H9 (cell line): ENCODE data around the gene XAGE2. TPM values are rescaled to one million over a fixed set of nuclear protein-coding genes. Genes with fewer than 3 reads are reported as not detected.

Experiments used
- DNase-seq: peaks from one replicate; pipeline ENCODE4 v3.0.0-alpha.2; 2017
- H2AFZ ChIP-seq: one replicate; pipeline ENCODE4 v1.6.1; 2013; ENCODE audit warnings: mild to moderate bottlenecking, low read length, control low read depth, moderate library complexity
- H2AK5ac ChIP-seq: 2 replicates; pipeline ENCODE4 v1.6.1; 2013; ENCODE audit warnings: low read length, control low read depth, mixed read lengths; ENCODE audit not compliant: insufficient read length
- H2BK120ac ChIP-seq: one replicate; pipeline ENCODE4 v1.6.1; 2013; ENCODE audit warnings: low read depth, mild to moderate bottlenecking, low read length, control low read depth, inconsistent platforms; ENCODE audit not compliant: poor library complexity, severe bottlenecking
- H2BK12ac ChIP-seq: 2 replicates; pipeline ENCODE4 v1.6.1; 2013; ENCODE audit warnings: low read length, control low read depth, mixed read lengths, low read depth; ENCODE audit not compliant: insufficient read length
- H2BK15ac ChIP-seq: 2 replicates; pipeline ENCODE4 v1.6.1; 2013; ENCODE audit warnings: low read depth, low read length, control low read depth
- H2BK20ac ChIP-seq: one replicate; pipeline ENCODE4 v1.6.1; 2013; ENCODE audit warnings: low read depth, mild to moderate bottlenecking, low read length, control low read depth, inconsistent platforms; ENCODE audit not compliant: poor library complexity, severe bottlenecking
- H2BK5ac ChIP-seq: 2 replicates; pipeline ENCODE4 v1.6.1; 2013; ENCODE audit warnings: low read length, control low read depth, mixed read lengths; ENCODE audit not compliant: insufficient read length
- H3K14ac ChIP-seq: 2 replicates; pipeline ENCODE4 v1.6.1; 2013; ENCODE audit warnings: low read length, control low read depth; ENCODE audit not compliant: insufficient read depth
- H3K18ac ChIP-seq: 2 replicates; pipeline ENCODE4 v1.6.1; 2013; ENCODE audit warnings: low read depth, mild to moderate bottlenecking, mixed read lengths, low read length, control low read depth; ENCODE audit not compliant: insufficient read length
- H3K23ac ChIP-seq: 2 replicates; pipeline ENCODE4 v1.6.1; 2013; ENCODE audit warnings: low read length, control low read depth, mixed read lengths, low read depth; ENCODE audit not compliant: insufficient read length
- H3K23me2 ChIP-seq: 2 replicates; pipeline ENCODE4 v1.6.1; 2013; ENCODE audit warnings: low read depth, mild to moderate bottlenecking, mixed read lengths, low read length, control low read depth; ENCODE audit not compliant: insufficient read length, poor library complexity, severe bottlenecking
- H3K27ac ChIP-seq: 2 replicates; pipeline ENCODE4 v1.5.1; 2013; ENCODE audit warnings: low read length, control low read depth, mixed read lengths, low read depth; ENCODE audit not compliant: insufficient read length
- H3K27me3 ChIP-seq: 2 replicates; pipeline ENCODE4 v1.6.1; 2013; ENCODE audit warnings: low read length, control low read depth, inconsistent platforms; ENCODE audit not compliant: insufficient read depth
- H3K4ac ChIP-seq: 2 replicates; pipeline ENCODE4 v1.6.1; 2013; ENCODE audit warnings: low read depth, mild to moderate bottlenecking, control low read depth, inconsistent platforms, low read length, moderate library complexity
- H3K4me1 ChIP-seq: 2 replicates; pipeline ENCODE4 v1.6.1; 2013; ENCODE audit warnings: low read length, control low read depth, inconsistent platforms; ENCODE audit not compliant: insufficient read depth
- H3K4me2 ChIP-seq: 2 replicates; pipeline ENCODE4 v1.6.1; 2013; ENCODE audit warnings: low read length, control low read depth, mixed read lengths; ENCODE audit not compliant: insufficient read length, insufficient read depth
- H3K56ac ChIP-seq: 2 replicates; pipeline ENCODE4 v1.6.1; 2013; ENCODE audit warnings: low read depth, mild to moderate bottlenecking, mixed read lengths, low read length, control low read depth; ENCODE audit not compliant: insufficient read length
- H3K79me1 ChIP-seq: 2 replicates; pipeline ENCODE4 v1.6.1; 2013; ENCODE audit warnings: low read depth, mild to moderate bottlenecking, moderate library complexity, low read length, control low read depth, inconsistent platforms; ENCODE audit not compliant: insufficient read depth, poor library complexity, severe bottlenecking
- H3K79me2 ChIP-seq: 2 replicates; pipeline ENCODE4 v1.6.1; 2013; ENCODE audit warnings: low read length, control low read depth, inconsistent platforms; ENCODE audit not compliant: insufficient read depth
- H3K9ac ChIP-seq: 2 replicates; pipeline ENCODE4 v1.6.1; 2013; ENCODE audit warnings: low read length, control low read depth, mixed read lengths; ENCODE audit not compliant: insufficient read length; ENCODE audit errors: extremely low read depth
- H3K9me3 ChIP-seq: one replicate; pipeline ENCODE4 v1.6.1; 2013; ENCODE audit warnings: low read depth, low read length, inconsistent platforms; ENCODE audit not compliant: control insufficient read depth
- H3T11ph ChIP-seq: one replicate; pipeline ENCODE4 v1.6.1; 2013; ENCODE audit warnings: mild to moderate bottlenecking, low read length, control low read depth, inconsistent platforms
- H4K20me1 ChIP-seq: one replicate; pipeline ENCODE4 v1.6.1; 2013; ENCODE audit not compliant: control insufficient read depth, insufficient read length, insufficient read depth
- H4K5ac ChIP-seq: 2 replicates; pipeline ENCODE4 v1.6.1; 2013; ENCODE audit warnings: low read depth, mild to moderate bottlenecking, mixed read lengths, low read length, control low read depth; ENCODE audit not compliant: insufficient read length
- H4K8ac ChIP-seq: replicated peaks from 2 replicates; pipeline ENCODE4 v1.6.1; 2013; ENCODE audit warnings: low read length, control low read depth, mixed read lengths, low read depth; ENCODE audit not compliant: insufficient read length
- H4K91ac ChIP-seq: 2 replicates; pipeline ENCODE4 v1.6.1; 2013; ENCODE audit warnings: low read depth, mild to moderate bottlenecking, moderate library complexity, mixed read lengths, low read length, control low read depth; ENCODE audit not compliant: insufficient read length
- H3K27ac Mint-ChIP-seq, 3 experiments: 2 replicates in 2 of 3; 3 replicates in 1 of 3; pipeline ENCODE4 v1.8.0; 2020 to 2021; ENCODE audit warnings: mixed read lengths in 3 of 3, mild to moderate bottlenecking in 1 of 3, moderate library complexity in 1 of 3
- H3K27me3 Mint-ChIP-seq: 2 replicates; pipeline ENCODE4 v1.8.0; 2021; ENCODE audit warnings: low read depth, mild to moderate bottlenecking, moderate library complexity, mixed read lengths
- H3K36me3 Mint-ChIP-seq, 3 experiments: 2 replicates in 2 of 3; 3 replicates in 1 of 3; pipeline ENCODE4 v1.8.0; 2020 to 2021; ENCODE audit warnings: low read depth in 3 of 3, mixed read lengths in 3 of 3; ENCODE audit not compliant: insufficient read depth in 1 of 3
- H3K4me1 Mint-ChIP-seq, 2 experiments: 2 replicates each; pipeline ENCODE4 v1.8.0; 2020; ENCODE audit warnings: mixed read lengths in 2 of 2
- H3K4me3 Mint-ChIP-seq, 2 experiments: 2 replicates in 1 of 2; 3 replicates in 1 of 2; pipeline ENCODE4 v1.8.0; 2020 to 2021; ENCODE audit warnings: mild to moderate bottlenecking in 2 of 2, mixed read lengths in 2 of 2, moderate library complexity in 1 of 2
- H3K9me3 Mint-ChIP-seq, 2 experiments: 2 replicates in 1 of 2; 3 replicates in 1 of 2; pipeline ENCODE4 v1.8.0; 2020; ENCODE audit warnings: mild to moderate bottlenecking in 2 of 2, mixed read lengths in 2 of 2, moderate library complexity in 1 of 2
- CTCF ChIP-seq: fragments of 200-600 bp; sonication (generic); conservative IDR thresholded peaks from 3 replicates; pipeline ENCODE4 v1.8.0; 2021; ENCODE audit warnings: antibody characterized with exemption, mild to moderate bottlenecking
- WGBS: extraction: QIAGEN DNeasy Blood & Tissue Kit; methylation state at CpG from one replicate; pipeline ENCODE4 v1.1.7; 2013; ENCODE audit warnings: missing lambda C conversion rate, low lambda C conversion rate, mixed read lengths; ENCODE audit not compliant: insufficient read length; ENCODE audit errors: extremely low coverage; 5-methylcytosine and 5-hydroxymethylcytosine counted together
- total RNA-seq: library from RNA; stranded (reverse); gene quantifications from 2 replicates; pipeline ENCODE4 v1.2.1, GENCODE V29; 2021

XAGE2 gene
- total RNA-seq, 1 experiment from 2014 or later: not detected

DNA sequence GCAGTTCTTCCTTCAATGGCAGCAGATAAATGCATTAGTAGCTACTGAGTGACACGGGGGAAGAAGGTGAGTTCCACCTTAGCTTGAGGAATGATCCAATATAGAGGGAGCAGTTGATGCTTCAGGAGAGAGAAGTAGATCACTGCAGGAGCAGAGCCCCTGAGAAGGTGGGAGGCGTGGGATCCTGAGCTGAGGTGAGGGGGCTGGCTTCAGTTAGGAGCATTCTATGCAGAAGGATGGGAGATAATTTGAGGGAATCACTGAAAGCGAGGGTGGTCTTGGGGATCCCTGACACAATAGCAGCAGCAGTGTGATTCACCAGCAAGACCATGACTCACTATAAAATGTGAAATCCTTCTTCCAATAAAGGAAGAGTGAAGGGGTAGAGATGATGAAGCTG, 48.0 kb downstream of the XAGE2 start:
- Histone ChIP-seq H2BK15ac (no peak overlapping the region), H3K27me3 (no peaks in the 10 kb centered on the region), H2AFZ (no peak overlapping the region), H4K91ac (no peak overlapping the region), H4K8ac (no peak overlapping the region), H2BK120ac (no peak overlapping the region), H2BK20ac (no peak overlapping the region), H2BK5ac (no peak overlapping the region), H2AK5ac (no peak overlapping the region), H3T11ph (no peak overlapping the region), H4K20me1 (no peaks in the 10 kb centered on the region), H3K4me2 (no peak overlapping the region), H3K9ac (no peak overlapping the region), H3K79me1 (no peaks in the 10 kb centered on the region), H3K79me2 (no peaks in the 10 kb centered on the region), H3K56ac (no peak overlapping the region), H3K27ac (no peak overlapping the region), H3K23ac (no peak overlapping the region), H3K18ac (no peak overlapping the region), H3K23me2 (no peaks in the 10 kb centered on the region), H4K5ac (no peak overlapping the region), H3K4ac (no peak overlapping the region), H3K4me1 (no peaks in the 10 kb centered on the region), H3K14ac (no peak overlapping the region), H3K9me3 (peaks cover 24% of the 10 kb centered on the region), H2BK12ac (no peak overlapping the region)
- Mint-ChIP-seq H3K9me3 (peaks cover 71 to 78% of the 10 kb centered on the region in 2 experiments), H3K4me3 (no peak overlapping the region; a peak in 1 of 5 replicates), H3K36me3 (peaks cover 0 to 2% (median 0%) of the 10 kb centered on the region in 3 experiments; a peak in 3 of 7 replicates), H3K27ac (no peak overlapping the region), H3K4me1 (no peaks in the 10 kb centered on the region), H3K27me3 (peaks cover 2% of the 10 kb centered on the region)
- DNase-seq: no peak
- TF ChIP-seq CTCF: no peak
- WGBS: no CpG with 5 or more reads among the region's 3 CpGs
